Measurements from ENCODE around the gene NONO.
"Not testable (repeated sequence)": the region's sequence is repeated elsewhere in the genome, so short reads cannot be mapped to it uniquely, and the experiment has no call there.

The NONO gene

GRCh38 chrX:71282514-71283402 is 677 bp upstream of the NONO start:
- peak overlapping the region; percentile 13 to 67 (median 61) for H3K4me3 ChIP-seq
- H3K27ac ChIP-seq = peak overlapping the region; percentile 46 to 94 (median 84)

GRCh38 chrX:71285929-71286328 is 2.5 kb downstream of the NONO start:
- H3K27ac ChIP-seq = no peak overlapping the region
- peak overlapping the region in 2 of 7 experiments; percentile 5 to 67 for H3K4me3 ChIP-seq

GRCh38 chrX:71291381-71291780 is 7.9 kb downstream of the NONO start:
- Histone ChIP-seq H3K4me3 (no peak overlapping the region), H3K27ac (no peak overlapping the region)

- Histone ChIP-seq H3K4me3 (no peak overlapping the region), H3K27ac (no peak overlapping the region)
Measured at GRCh38 chrX:71292669-71293365, 9.4 kb downstream of the NONO start.

GRCh38 chrX:71296806-71297205 is 13.4 kb downstream of the NONO start:
- Histone ChIP-seq H3K27ac (no peak overlapping the region), H3K4me3 (no peak overlapping the region)

GRCh38 chrX:71298119-71298518 is 14.7 kb downstream of the NONO start:
- H3K4me3 ChIP-seq = no peak overlapping the region
- H3K27ac ChIP-seq = no peak overlapping the region

GRCh38 chrX:71300064-71300463 is 16.6 kb downstream of the NONO start:
- H3K27ac ChIP-seq, H3K4me3 ChIP-seq: not testable (repeated sequence)

GRCh38 chrX:71300495-71300894 is 17.1 kb downstream of the NONO start:
- not testable (repeated sequence) for H3K4me3 ChIP-seq, H3K27ac ChIP-seq

- H3K27ac ChIP-seq = peak within 1 kb of the TSS in 1 of 21 experiments; percentile 14
- no peak within 1 kb of the TSS for H3K4me3 ChIP-seq
Measured at GRCh38 chrX:71301195-71301924, 17.9 kb downstream of the NONO start, which contains the start of gene ITGB1BP2. Gene ITGB1BP2 (plus strand): TSS chrX:71301750. CDS start chrX:71301807, 57 bp downstream.

GRCh38 chrX:71302461-71303213 is 19.2 kb downstream of the NONO start:
- peak overlapping the region in 1 of 21 experiments; percentile 9 for H3K27ac ChIP-seq
- H3K4me3 ChIP-seq = no peak overlapping the region

GRCh38 chrX:71304561-71304960 is 21.1 kb downstream of the NONO start:
- no peak overlapping the region for H3K4me3 ChIP-seq
- no peak overlapping the region for H3K27ac ChIP-seq

- no peak overlapping the region for H3K27ac ChIP-seq
Measured at GRCh38 chrX:71315917-71316316, 32.5 kb downstream of the NONO start.

GRCh38 chrX:71316959-71317358 is 33.5 kb downstream of the NONO start:
- not testable (repeated sequence) for H3K27ac ChIP-seq, H3K4me3 ChIP-seq

More at GRCh38 chrX:71315917-71316316, 32.5 kb downstream of the NONO start:
- H3K4me3 ChIP-seq = no peak overlapping the region

GRCh38 chrX:71320126-71320525 is 36.7 kb downstream of the NONO start:
- Histone ChIP-seq H3K27ac (no peak overlapping the region), H3K4me3 (no peak overlapping the region)

GRCh38 chrX:71321731-71322130 is 38.3 kb downstream of the NONO start:
- H3K27ac ChIP-seq = no peak overlapping the region

GRCh38 chrX:71324452-71324851 is 41.0 kb downstream of the NONO start:
- H3K27ac ChIP-seq, H3K4me3 ChIP-seq: not testable (repeated sequence)

More at GRCh38 chrX:71321731-71322130, 38.3 kb downstream of the NONO start:
- H3K4me3 ChIP-seq = no peak overlapping the region

- Histone ChIP-seq H3K4me3 (no peak overlapping the region), H3K27ac (no peak overlapping the region)
Measured at GRCh38 chrX:71326394-71326793, 43.0 kb downstream of the NONO start.

GRCh38 chrX:71349151-71349665 is 65.8 kb downstream of the NONO start:
- H3K27ac ChIP-seq, H3K4me3 ChIP-seq: not testable (repeated sequence)

- not testable (repeated sequence) for H3K4me3 ChIP-seq, H3K27ac ChIP-seq
Measured at GRCh38 chrX:71349867-71350266, 66.4 kb downstream of the NONO start.
